ENCODE data around the gene DNAJC28. TPM values are rescaled to one million over a fixed set of nuclear protein-coding genes. Genes with fewer than 3 reads are reported as not detected.
"Not testable (repeated sequence)": the region's sequence is repeated elsewhere in the genome, so short reads cannot be mapped to it uniquely, and the experiment has no call there.

Gene DNAJC28
- 2.9 TPM for polyA plus RNA-seq (ENCODE audit: insufficient read length)

- peak; percentile 87 for DNase-seq (ENCODE audit: low read depth)
These were observed at the start of gene DNAJC28 for GRCh38 chr21:33491373-33492102. DNAJC28 (minus strand) TSS chr21:33491716; CDS start chr21:33489393, 2,323 bp downstream.

GRCh38 chr21:33541105-33541711 is 49.7 kb upstream of the DNAJC28 start:
- DNase-seq (ENCODE audit: low read depth): no peak

- no peak for DNase-seq (ENCODE audit: low read depth)
These were observed 49.2 kb upstream of the DNAJC28 start for GRCh38 chr21:33540711-33541104.

GRCh38 chr21:33539616-33540015 is 48.1 kb upstream of the DNAJC28 start:
- no peak for DNase-seq (ENCODE audit: low read depth)

GRCh38 chr21:33537212-33537611 is 45.7 kb upstream of the DNAJC28 start:
- no peak for DNase-seq (ENCODE audit: low read depth)

- DNase-seq (ENCODE audit: low read depth): no peak
These were observed 39.5 kb upstream of the DNAJC28 start for GRCh38 chr21:33531007-33531406.

- DNase-seq (ENCODE audit: low read depth): no peak
These were observed 31.4 kb upstream of the DNAJC28 start for GRCh38 chr21:33522953-33523349.

- no peak for DNase-seq (ENCODE audit: low read depth)
These were observed 30.9 kb upstream of the DNAJC28 start for GRCh38 chr21:33522297-33522952.

- DNase-seq (ENCODE audit: low read depth): no peak
These were observed 27.4 kb upstream of the DNAJC28 start for GRCh38 chr21:33518899-33519298.

- DNase-seq (ENCODE audit: low read depth): no peak
These were observed 22.7 kb upstream of the DNAJC28 start for GRCh38 chr21:33514229-33514628.

- DNase-seq (ENCODE audit: low read depth): no peak
These were observed 21.0 kb upstream of the DNAJC28 start for GRCh38 chr21:33512481-33512880.

GRCh38 chr21:33511639-33512038 is 20.1 kb upstream of the DNAJC28 start:
- DNase-seq (ENCODE audit: low read depth): no peak

GRCh38 chr21:33510826-33511225 is 19.3 kb upstream of the DNAJC28 start:
- no peak for DNase-seq (ENCODE audit: low read depth)

- not testable (repeated sequence) for DNase-seq (ENCODE audit: low read depth)
These were observed 15.5 kb upstream of the DNAJC28 start for GRCh38 chr21:33507003-33507402.

- no peak for DNase-seq (ENCODE audit: low read depth)
These were observed 14.3 kb upstream of the DNAJC28 start for GRCh38 chr21:33505833-33506232.

- no peak for DNase-seq (ENCODE audit: low read depth)
These were observed 4.8 kb upstream of the DNAJC28 start for GRCh38 chr21:33496345-33496744.

- DNase-seq (ENCODE audit: low read depth): no peak
These were observed 4.2 kb upstream of the DNAJC28 start for GRCh38 chr21:33495743-33496142.

- DNase-seq (ENCODE audit: low read depth): no peak
These were observed 2.2 kb upstream of the DNAJC28 start for GRCh38 chr21:33493756-33494155.

GRCh38 chr21:33492571-33492970 is 1.1 kb upstream of the DNAJC28 start:
- DNase-seq (ENCODE audit: low read depth): no peak

GRCh38 chr21:33490991-33491372 is 534 bp downstream of the DNAJC28 start:
- no peak for DNase-seq (ENCODE audit: low read depth)

- DNase-seq (ENCODE audit: low read depth): no peak
These were observed 2.6 kb downstream of the DNAJC28 start for GRCh38 chr21:33488936-33489335.

- DNase-seq (ENCODE audit: low read depth): no peak
These were observed 3.5 kb downstream of the DNAJC28 start for GRCh38 chr21:33487996-33488395.
